K562 treated with DMSO at 1 percent for 48 hours (cell line): ENCODE results near the gene SOD2. TPM values are rescaled to one million over a fixed set of nuclear protein-coding genes. Genes with fewer than 3 reads are reported as not detected.

Experiments used
- total RNA-seq: library from RNA; unstranded; fragments of 300-600 nt; gene quantifications from 2 replicates; pipeline ENCODE4 v1.2.3, GENCODE V29; 2022; ENCODE audit warnings: low replicate concordance; ENCODE audit errors: extremely low read depth

The SOD2 gene
- not detected in 2 replicates for total RNA-seq

DNA sequence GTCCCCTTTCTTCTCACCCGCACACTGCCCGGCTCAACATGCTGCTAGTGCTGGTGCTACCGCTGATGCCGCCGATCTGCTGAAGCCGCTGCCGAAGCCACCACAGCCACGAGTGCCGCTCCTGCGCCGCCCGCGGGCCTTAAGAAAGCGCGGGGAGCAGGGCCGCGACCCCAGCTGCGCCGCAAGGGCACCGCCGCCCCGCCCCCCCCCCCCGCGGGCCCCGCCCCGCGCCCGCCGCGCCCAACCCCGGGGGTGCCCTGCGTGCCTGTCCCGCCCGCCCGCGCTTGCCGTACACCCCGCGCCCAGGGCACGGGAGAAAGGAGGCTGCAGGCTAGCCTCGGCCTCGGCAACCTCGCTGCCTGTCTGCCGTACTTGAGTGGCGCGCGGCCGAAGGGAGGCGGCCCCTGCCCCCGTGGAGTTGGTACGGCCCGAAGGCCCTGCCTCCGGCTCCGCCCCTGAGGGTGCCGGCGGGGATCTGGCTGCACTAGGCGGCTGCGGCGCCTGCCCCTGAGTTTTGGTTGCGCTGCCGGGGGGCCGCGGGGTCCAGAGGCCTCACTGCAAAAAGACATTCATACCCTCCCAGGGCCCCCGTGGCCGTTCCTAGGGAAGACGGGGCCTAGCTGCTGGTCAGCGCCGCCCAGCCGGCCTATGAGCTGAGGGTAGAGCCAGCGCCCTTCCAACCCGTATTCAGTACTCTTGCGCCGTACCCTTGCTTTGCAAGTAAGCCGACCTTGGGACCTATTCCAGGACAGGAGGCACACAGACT lies at the start of gene SOD2:
TSS of gene SOD2 (minus strand) at position 114 of the 766 bp plus-strand sequence. CDS start at position 40, 74 bp downstream.

DNA sequence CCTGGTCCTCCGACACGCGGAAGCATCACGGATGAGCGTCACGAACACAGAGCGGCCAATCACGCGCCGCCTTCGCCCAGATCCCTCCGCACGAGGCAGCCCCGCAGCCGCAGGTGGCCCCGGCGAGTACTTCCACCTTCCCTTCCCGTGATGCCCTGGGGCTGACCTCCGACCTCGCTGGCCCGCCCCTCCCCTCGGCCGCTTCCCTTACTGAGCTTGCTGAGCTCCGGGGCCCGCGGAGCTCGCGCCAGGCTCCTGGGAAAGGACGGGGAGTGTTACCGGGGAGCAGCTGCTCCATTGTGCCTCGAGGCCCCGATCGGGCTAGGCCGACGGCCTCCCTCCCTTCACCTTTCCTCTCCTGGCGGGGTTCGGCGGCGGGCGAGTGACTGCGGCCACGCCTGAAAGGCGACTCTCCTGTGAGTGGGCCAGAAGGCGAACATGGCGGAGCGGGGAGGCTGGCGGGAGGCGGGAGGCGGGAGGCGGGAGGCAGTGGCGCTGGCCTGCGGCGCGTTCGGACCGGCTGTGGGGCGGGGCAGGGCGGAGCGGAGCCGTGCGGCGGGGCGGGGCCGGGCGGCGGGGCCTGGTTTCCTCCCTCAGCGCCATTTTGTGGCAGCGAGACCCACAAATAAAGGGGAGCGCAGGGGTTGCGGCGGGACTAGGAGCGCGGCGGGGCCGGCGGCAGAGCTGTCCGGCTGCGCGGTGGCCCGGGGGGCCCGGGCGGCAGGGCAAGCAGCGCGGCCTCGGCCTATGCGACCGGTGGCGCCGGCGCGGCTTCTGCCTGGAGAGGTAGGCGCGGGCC lies 34.1 kb upstream of the SOD2 start, which contains the start of gene WTAP:
TSS of gene WTAP (plus strand) at position 589 of the 799 bp plus-strand sequence. CDS start 8,760 bp downstream, outside the sequence.

Other genes with a start within 250 kb of the SOD2 start
- not detected in 2 replicates for gene WTAP, start 34.3 kb upstream of the SOD2 start, total RNA-seq
- not detected in 2 replicates for gene ACAT2, start 68.8 kb upstream of the SOD2 start, total RNA-seq
- gene TCP1, start 96.4 kb upstream of the SOD2 start, total RNA-seq, result not detected in 2 replicates
- not detected in 2 replicates for gene MRPL18, start 97.2 kb upstream of the SOD2 start, total RNA-seq
- gene PNLDC1, start 107.0 kb upstream of the SOD2 start, total RNA-seq, result not detected in 2 replicates
- not detected in 2 replicates for gene MAS1, start 197.7 kb upstream of the SOD2 start, total RNA-seq